NCI-H526 (cell line): ENCODE results near the gene SEC24D.
"Not testable (repeated sequence)": the region's sequence is repeated elsewhere in the genome, so short reads cannot be mapped to it uniquely, and the experiment has no call there.

Experiments
- DNase-seq, 2 experiments: peaks; one replicate each; lab custom pipeline; 2025; lab: John Stamatoyannopoulos, UW

The SEC24D gene

GRCh38 chr4:118811832-118812231, 24.1 kb downstream of the SEC24D start:
- no peak for DNase-seq

DNA sequence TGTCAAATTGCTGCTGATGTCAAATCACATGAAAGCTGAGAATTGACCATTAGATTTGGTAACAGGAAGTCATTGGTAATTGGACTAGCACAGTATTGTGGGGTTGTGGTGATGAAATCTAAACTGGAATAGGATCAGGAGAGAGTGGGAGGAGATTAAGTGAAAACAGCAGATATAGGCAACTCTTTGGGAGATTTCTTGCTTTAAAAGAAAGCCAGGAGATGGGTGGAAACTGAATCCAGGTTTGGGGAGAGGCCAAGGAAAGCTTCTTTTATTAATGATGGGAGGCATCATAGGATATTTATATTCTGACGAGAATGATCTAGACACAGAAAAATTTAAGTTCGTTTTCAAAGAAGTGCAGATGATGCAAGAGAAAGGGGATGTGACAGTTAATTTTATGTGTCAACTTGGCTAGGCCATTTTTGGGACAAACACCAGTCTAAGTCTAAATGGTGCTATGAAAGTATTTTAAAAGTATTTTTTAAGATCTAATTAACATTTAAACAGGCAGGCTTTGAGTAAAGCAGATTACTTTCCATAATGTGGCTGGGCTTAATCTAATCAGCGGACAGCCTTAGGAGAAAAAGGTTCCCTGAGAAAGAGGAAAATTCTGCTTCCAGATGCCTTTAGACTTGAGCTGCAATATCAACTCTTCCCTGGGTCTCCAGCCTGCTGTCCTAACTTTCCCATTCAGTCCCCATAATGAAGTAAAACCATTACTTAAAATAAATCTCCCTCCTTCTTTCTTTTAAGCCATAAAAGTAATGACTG, 24.7 kb downstream of the SEC24D start:
- no peak for DNase-seq

- no peak for DNase-seq
Measured at GRCh38 chr4:118807659-118808058, 28.3 kb downstream of the SEC24D start.

DNA sequence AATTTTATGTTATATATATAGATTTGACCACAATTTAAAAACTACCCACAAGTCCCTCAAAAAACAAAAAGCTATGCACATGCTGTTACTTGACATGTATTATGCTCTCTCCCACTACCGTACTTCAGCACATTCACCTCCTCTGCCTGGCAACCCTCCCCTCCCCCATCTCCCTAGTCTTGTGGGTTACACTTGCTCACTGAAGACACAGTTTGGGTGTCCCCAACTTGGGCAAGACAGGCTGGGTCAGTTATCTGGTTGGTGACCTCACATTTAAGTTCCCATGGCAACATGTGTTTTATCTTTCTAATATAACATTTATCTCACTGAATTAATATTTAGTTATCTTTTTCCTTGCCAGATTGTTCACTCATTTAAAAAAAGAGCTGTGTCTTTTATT, 32.7 kb downstream of the SEC24D start:
- DNase-seq, result no peak

DNA sequence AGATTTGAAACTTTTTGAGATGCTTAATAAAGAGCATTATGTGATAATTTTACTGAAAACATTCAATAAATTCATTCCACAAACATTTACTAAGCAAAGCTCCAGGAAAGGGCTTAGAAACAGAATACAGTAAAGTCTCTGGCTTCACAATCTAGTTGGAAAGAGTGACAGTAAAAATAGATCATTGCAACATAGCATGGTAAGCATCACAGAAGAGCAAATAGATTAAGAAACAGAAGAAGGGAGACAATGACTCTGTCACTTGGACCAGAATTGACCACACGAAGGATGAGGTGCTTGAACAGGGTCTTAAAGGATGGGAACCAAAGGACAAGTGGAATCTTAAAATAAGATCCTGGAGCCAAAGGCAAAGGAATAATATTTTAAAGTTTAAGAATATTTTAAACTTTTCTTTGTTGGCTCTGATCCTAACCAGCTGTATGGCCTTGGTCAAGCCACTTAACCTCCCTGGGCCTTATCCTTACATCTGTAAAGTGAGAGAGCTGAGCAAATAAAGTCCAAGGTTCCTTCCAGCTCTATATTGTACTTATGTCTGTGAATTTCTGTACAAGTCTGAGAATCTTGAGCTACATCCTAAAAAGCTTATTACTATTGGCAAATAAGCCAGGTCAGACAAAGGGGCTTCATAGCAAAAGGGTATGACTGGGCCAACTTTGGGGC, 33.9 kb downstream of the SEC24D start:
- DNase-seq, result no peak

DNA sequence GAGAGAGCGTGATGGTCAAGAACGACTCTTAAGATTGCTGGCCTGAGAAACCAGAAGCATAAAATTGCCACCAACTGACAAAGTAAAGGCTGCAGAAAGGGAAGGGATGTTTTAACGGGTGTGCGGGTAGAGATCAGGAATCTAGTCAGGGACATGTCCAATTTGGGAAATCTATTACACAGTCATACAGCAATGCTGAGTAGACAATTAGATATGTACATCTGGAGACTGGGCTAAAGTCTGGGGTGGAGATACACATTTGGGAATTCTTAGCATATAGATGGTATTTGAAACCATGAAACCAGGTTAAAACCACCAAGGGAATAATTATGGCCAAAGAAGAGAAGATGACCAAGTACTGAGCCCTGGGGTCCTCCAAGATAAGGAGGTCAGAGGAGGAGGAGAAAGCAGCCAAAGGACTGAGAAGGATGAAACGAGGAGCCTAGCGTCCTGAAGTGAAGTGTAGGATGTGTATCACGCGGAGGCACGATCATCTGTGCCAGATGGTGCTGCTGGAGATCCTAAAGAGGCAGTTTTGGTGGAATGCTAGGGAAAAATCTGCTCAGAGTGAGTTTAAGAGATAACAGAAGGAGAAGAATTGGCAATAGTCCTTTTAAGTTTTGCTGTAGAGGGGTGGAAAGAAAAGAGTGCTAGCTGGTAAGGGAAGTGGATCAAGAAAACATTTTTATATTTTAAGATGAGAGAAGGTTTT, 36.5 kb downstream of the SEC24D start:
- DNase-seq, result no peak

DNA sequence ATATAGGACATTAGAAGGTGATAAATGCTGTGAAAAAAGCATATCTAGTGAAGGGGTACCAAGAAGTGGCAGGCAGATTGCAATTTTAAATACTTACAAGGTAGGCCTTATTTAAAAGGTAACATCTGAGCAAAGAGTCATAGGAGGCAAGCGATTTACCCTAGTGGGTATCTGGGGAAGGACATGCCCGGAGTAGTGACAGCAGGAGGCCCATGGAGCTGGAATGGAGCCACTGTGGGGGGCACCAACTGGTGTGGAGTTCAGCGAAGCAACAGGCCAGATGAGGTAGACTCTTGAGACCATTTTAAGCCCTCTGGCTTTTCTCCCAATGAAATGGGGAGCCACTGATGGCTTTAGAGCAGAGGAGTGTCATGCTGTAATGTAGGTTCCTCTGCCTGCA, 37.3 kb downstream of the SEC24D start:
- no peak for DNase-seq

- no peak for DNase-seq
Measured at GRCh38 chr4:118797558-118798142, 38.3 kb downstream of the SEC24D start.

DNA sequence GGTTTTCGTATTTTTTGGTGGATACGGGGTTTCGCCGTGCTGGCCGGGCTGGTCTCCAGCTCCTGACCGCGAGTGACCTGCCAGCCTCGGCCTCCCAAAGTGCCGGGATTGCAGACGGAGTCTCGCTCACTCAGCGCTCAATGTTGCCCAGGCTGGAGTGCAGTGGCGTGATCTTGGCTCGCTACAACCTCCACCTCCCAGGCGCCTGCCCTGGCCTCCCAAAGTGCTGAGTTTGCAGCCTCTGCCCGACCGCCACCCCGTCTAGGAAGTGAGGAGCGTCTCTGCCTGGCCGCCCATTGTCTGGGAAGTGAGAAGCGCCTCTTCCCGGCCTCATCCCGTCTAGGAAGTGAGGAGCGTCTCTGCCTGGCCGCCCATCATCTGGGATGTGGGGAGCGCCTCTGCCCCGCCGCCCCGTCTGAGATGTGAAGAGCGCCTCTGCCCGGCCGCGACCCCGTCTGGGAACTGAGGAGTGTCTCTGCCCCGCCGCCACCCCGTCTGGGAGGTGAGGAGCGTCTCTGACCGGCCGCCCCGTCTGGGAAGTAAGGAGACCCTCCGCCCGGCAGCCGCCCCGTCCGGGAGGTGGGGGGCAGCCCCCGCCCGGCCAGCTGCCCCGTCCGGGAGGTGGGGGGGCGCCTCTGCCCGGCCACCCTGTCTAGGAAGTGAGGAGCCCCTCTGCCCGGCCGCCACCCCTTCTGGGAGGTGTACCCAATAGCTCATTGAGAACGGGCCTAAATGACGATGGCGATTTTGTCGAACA, 44.1 kb downstream of the SEC24D start:
- not testable (repeated sequence) for DNase-seq

- DNase-seq, result no peak
Measured at GRCh38 chr4:118790544-118790943, 45.4 kb downstream of the SEC24D start.

- DNase-seq, result no peak
Measured at GRCh38 chr4:118788911-118789310, 47.0 kb downstream of the SEC24D start.

GRCh38 chr4:118787844-118788380, 48.0 kb downstream of the SEC24D start:
- no peak for DNase-seq

DNA sequence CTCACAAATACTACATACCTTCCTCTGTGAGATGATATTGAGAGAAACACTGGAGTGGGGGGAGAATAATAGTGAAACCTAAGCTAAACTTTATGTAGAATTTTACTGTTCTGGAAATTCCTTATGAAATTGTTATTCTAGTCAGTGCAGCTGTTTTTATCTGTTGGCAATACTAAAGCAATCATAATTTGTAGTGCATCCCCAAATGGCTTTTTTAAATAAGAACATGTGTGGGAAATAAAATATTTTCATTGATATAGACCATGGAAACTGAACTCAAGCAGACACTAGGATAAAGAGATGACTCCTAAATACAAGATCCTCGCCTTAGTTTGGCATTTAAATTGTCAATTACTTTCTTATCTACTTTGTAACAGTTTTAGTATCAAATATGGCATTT, 51.1 kb downstream of the SEC24D start:
- no peak for DNase-seq

- DNase-seq, result no peak
Measured at GRCh38 chr4:118783887-118784286, 52.0 kb downstream of the SEC24D start.

DNA sequence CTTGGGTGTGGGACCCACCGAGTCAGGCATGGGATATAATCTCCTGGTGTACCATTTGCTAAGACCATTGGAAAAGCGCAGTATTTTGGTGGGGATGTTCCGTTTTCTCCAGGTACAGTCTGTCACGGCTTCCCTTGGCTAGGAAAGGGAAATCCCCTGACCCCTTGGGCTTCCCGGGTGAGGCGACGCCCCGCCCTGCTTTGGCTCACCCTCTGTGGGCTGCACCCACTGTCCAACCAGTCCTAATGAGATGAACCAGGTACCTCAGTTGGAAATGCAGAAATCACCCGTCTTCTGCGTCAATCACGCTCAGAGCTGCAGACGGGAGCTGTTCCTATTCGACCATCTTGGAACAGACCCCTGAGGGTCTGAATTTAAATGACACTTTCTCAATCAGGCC, 53.0 kb downstream of the SEC24D start:
- DNase-seq, result not testable (repeated sequence)

GRCh38 chr4:118777649-118778048, 58.3 kb downstream of the SEC24D start:
- DNase-seq, result not testable (repeated sequence)

DNA sequence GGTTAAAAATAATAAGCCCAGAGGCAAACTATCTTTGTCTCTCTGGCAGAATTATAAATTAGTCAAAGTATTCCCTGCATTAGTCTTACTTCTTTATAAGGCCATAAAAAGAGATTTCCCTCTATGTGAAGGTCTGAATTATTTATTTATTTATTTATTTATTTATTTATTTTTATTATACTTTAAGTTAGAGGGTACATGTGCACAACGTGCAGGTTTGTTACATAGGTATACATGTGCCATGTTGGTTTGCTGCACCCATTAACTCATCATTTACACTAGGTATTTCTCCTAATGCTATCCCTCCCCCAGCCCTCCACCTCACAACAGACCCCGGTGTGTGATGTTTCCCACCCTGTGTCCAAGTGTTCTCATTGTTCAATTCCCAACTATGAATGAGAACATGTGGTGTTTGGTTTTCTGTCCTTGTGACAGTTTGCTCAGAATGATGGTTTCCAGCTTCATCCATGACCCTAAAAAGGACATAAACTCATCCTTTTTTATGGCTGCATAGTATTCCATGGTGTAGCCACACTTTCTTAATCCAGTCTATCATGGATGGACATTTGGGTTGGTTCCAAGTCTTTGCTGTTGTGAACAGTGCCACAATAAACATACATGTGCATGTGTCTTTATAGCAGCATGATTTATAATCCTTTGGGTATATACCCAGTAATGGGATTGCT, 58.8 kb downstream of the SEC24D start:
- not testable (repeated sequence) for DNase-seq

- no peak for DNase-seq
Measured at GRCh38 chr4:118776157-118776954, 59.6 kb downstream of the SEC24D start.

GRCh38 chr4:118775405-118775804, 60.5 kb downstream of the SEC24D start:
- no peak for DNase-seq

- no peak for DNase-seq
Measured at GRCh38 chr4:118774989-118775388, 60.9 kb downstream of the SEC24D start.
